GM12875 (cell line): ENCODE results near the gene HSPA13.

ENCODE experiments used
- H3K4me3 ChIP-seq: one replicate; pipeline ENCODE4 v1.5.1; 2011; ENCODE audit warnings: low read depth, low read length, control low read depth
- CTCF ChIP-seq: IDR thresholded peaks from 2 replicates; pipeline ENCODE4 v1.5.1; 2011; ENCODE audit warnings: low read depth, mild to moderate bottlenecking, control low read depth, inconsistent platforms, low read length, moderate library complexity, borderline replicate concordance; ENCODE audit not compliant: insufficient read depth

The HSPA13 gene

GRCh38 chr21:14382835-14383595 lies at the start of gene HSPA13:
HSPA13 (minus strand) TSS chr21:14383146; CDS start chr21:14383119, 27 bp downstream.
- TF ChIP-seq CTCF = 0 out of 2 replicates have a peak, but pooled peaks have one; percentile 6
- peak within 1 kb of the TSS; percentile 90 for H3K4me3 ChIP-seq

- TF ChIP-seq CTCF = no peak
- H3K4me3 ChIP-seq = no peak overlapping the region
These were observed 36.0 kb upstream of the HSPA13 start for GRCh38 chr21:14418920-14419319.

DNA sequence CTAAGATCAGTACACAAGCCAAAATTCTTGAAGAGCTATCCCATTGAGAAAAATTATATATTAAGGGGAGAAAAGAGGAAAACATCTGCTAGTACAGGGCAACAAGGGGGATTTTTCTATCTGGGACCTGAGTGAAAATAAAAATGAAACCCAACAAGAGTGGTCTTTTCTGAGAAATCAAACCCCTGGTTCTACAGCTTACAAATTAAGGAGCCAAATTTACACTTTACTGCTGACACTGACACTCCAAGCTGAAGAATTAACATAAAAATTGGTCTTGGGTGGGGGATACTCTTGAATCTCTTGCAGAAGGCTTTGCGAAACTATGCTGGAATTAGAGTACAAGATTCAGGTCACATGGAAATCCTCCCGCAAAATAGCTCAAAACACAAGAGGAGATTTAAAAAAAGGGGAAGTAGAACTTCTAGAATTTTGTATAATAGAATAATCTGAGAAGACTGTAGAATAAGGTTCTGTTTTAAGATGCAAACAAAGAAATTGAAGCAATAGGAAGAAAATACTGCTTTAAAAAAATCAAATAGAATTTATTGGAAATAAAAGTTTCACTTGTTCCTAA lies 32.1 kb upstream of the HSPA13 start:
- no peak for TF ChIP-seq CTCF
- no peak overlapping the region for H3K4me3 ChIP-seq

GRCh38 chr21:14405962-14406361 lies 23.0 kb upstream of the HSPA13 start:
- no peak overlapping the region for H3K4me3 ChIP-seq
- TF ChIP-seq CTCF = no peak

- TF ChIP-seq CTCF = no peak
- no peak overlapping the region for H3K4me3 ChIP-seq
These were observed 22.3 kb upstream of the HSPA13 start for GRCh38 chr21:14405225-14405624.

DNA sequence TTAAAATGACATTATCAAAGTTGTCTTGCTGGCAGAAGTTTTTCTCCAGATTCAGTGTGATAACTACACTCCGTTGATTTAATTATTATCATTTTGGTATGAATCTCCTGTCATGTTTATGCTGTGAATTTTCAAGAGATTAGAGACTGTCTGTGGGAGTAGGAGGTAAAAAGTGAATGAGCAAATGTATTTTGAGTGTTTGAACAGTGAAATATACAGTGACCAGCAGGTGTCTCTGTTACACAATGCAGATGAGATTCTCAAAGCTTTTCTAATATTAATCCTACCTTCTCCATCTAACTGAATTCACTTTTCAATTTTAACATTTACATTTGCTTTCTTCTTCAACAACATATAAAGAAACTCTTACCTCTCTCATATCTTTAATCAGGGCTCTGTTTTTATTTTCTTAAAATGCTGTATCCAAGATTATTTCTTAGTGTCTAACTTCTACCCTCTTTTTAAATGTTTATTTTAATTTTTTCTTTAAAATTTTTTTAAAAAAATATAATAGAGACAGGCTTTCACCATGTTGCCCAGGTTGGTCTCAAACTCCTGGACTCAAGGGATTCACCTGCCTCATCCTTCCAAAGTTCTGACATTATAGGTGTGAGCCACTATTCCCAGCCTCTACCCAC lies 20.9 kb upstream of the HSPA13 start:
- no peak overlapping the region for H3K4me3 ChIP-seq
- peak; percentile 48; the same call in 1 of the 2 replicates for TF ChIP-seq CTCF
